HEK293T (cell line): Measurements from ENCODE around the gene KCNK7.

ENCODE experiments used
- CTCF ChIA-PET: fragments of 350-600 bp; formaldehyde crosslinking; extraction: SDS; loops from one replicate; lab custom pipeline; 2021; ENCODE audit warnings: antibody characterized with exemption, inconsistent platforms; lab: Yijun Ruan, JAX
- POLR2A ChIA-PET: fragments of 350-600 bp; formaldehyde crosslinking; extraction: SDS; loops from one replicate; lab custom pipeline; 2020; ENCODE audit warnings: antibody characterized with exemption, inconsistent platforms; lab: Yijun Ruan, JAX
- DNase-seq: peaks from one replicate; pipeline ENCODE4 v3.0.0; 2012; ENCODE audit warnings: mixed read lengths; ENCODE audit errors: extremely low spot score
- ARNT ChIP-seq: fragments of 450-650 bp; IDR thresholded peaks from 2 replicates; pipeline ENCODE4 v1.6.1; 2017; ENCODE audit warnings: mild to moderate bottlenecking
- BHLHE40 ChIP-seq: fragments of 450-650 bp; IDR thresholded peaks from 2 replicates; pipeline ENCODE4 v1.6.1; 2016; ENCODE audit warnings: mild to moderate bottlenecking, moderate library complexity, borderline replicate concordance
- CTBP1 ChIP-seq: fragments of 450-650 bp; IDR thresholded peaks from 2 replicates; pipeline ENCODE4 v1.6.1; 2016; ENCODE audit warnings: borderline replicate concordance
- ELF4 ChIP-seq: fragments of 450-650 bp; IDR thresholded peaks from 2 replicates; pipeline ENCODE4 v1.6.1; 2017; ENCODE audit warnings: antibody characterized with exemption
- FOXA1 ChIP-seq: fragments of 450-650 bp; IDR thresholded peaks from 2 replicates; pipeline ENCODE4 v1.6.1; 2016; ENCODE audit warnings: mild to moderate bottlenecking
- FOXK2 ChIP-seq: fragments of 450-650 bp; IDR thresholded peaks from 2 replicates; pipeline ENCODE4 v1.6.1; 2016; ENCODE audit warnings: mild to moderate bottlenecking
- FOXM1 ChIP-seq: fragments of 450-650 bp; IDR thresholded peaks from 2 replicates; pipeline ENCODE4 v1.6.1; 2017; ENCODE audit warnings: mild to moderate bottlenecking, borderline replicate concordance
- HDGF ChIP-seq: fragments of 450-650 bp; IDR thresholded peaks from 2 replicates; pipeline ENCODE4 v1.6.1; 2017; ENCODE audit warnings: antibody characterized with exemption, borderline replicate concordance
- L3MBTL2 ChIP-seq: fragments of 450-650 bp; conservative IDR thresholded peaks from 2 replicates; pipeline ENCODE4 v1.6.1; 2016; ENCODE audit warnings: mild to moderate bottlenecking
- LEF1 ChIP-seq: fragments of 450-650 bp; IDR thresholded peaks from 2 replicates; pipeline ENCODE4 v1.6.1; 2017; ENCODE audit warnings: mild to moderate bottlenecking, borderline replicate concordance
- NFRKB ChIP-seq: fragments of 450-650 bp; IDR thresholded peaks from 2 replicates; pipeline ENCODE4 v1.6.1; 2016; ENCODE audit warnings: mild to moderate bottlenecking, moderate library complexity
- PKNOX1 ChIP-seq: fragments of 450-650 bp; IDR thresholded peaks from 2 replicates; pipeline ENCODE4 v1.6.1; 2016
- SP1 ChIP-seq: fragments of 450-650 bp; IDR thresholded peaks from 2 replicates; pipeline ENCODE4 v1.6.1; 2017
- SUZ12 ChIP-seq: fragments of 450-650 bp; IDR thresholded peaks from 2 replicates; pipeline ENCODE4 v1.6.1; 2016; ENCODE audit warnings: mild to moderate bottlenecking
- TARDBP ChIP-seq: fragments of 450-650 bp; IDR thresholded peaks from 2 replicates; pipeline ENCODE4 v1.6.1; 2016
- ZNF384 ChIP-seq: fragments of 450-650 bp; IDR thresholded peaks from 2 replicates; pipeline ENCODE4 v1.6.1; 2016

The KCNK7 gene

DNA sequence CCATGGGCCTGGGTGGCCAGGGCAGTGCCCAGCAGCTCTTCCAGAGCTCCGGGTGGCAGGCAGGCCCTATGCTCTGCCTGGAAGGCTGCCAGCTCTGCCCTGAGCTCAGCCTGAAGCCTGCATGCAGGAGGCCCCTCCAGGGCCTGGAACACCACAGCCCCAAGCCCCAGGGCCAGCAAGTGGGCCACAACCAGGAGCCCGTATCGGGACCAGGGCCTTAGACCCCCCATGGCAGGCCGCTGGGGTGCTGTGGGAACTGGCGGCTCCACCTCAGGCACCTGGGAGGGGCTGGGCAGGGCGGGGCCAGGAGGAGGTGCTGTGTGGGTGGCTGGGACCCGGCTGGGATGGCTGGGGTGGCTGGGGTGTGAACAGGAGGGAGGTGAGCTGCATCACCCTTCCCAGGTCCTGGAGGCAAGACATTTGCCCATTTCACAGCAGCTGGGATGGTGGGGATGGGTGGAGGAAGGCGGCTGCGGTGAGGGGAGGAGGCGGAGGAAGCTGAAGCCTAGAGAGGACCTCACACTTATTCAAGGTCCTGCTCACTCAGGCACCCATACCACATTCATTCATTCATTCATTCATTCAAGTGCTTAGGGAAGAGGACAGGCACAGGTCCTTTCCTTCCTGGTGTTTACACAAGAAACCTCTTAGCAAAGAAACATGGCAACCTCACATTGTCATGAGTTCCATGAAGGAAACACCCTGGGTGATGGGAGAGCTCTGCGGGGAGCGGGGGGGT, at the start of gene KCNK7:
TSS of gene KCNK7 (minus strand) at position 258 of the 739 bp plus-strand sequence. CDS start at position 230, 28 bp downstream.
- ChIA-PET POLR2A (interaction anchor here (1.0 to 1.5 kb wide), 3 partner anchors 17 to 24 kb away, joined by 3 to 4 read pairs (median 3); partner anchors contain the start of gene PCNX3), CTCF (interaction anchor here (0.7 to 4.3 kb wide), 2 partner anchors 56 to 241 kb away, joined by 3 to 40 read pairs; partner anchors contain the start of gene TIGD3)
- no peak for TF ChIP-seq CTBP1
- no peak for TF ChIP-seq L3MBTL2
- TF ChIP-seq FOXM1: no peak
- TF ChIP-seq FOXK2: no peak
- no peak for TF ChIP-seq TARDBP
- no peak for TF ChIP-seq BHLHE40
- TF ChIP-seq ELF4: no peak
- no peak for TF ChIP-seq SUZ12
- TF ChIP-seq FOXA1: no peak
- TF ChIP-seq HDGF: no peak
- TF ChIP-seq ZNF384: no peak
- no peak for TF ChIP-seq SP1
- TF ChIP-seq LEF1: no peak
- no peak for TF ChIP-seq PKNOX1
- no peak for TF ChIP-seq ARNT
- TF ChIP-seq NFRKB: no peak
- no peak for DNase-seq

- no peak for DNase-seq
- ChIA-PET POLR2A (no interaction called here), CTCF (no interaction called here)
- TF ChIP-seq FOXA1 (no peak), NFRKB (no peak)
These were observed 49.2 kb upstream of the KCNK7 start for GRCh38 chr11:65644837-65645236.

GRCh38 chr11:65643971-65644370, 48.4 kb upstream of the KCNK7 start:
- ChIA-PET POLR2A (interaction anchor here (1.1 to 1.6 kb wide), 2 partner anchors 12 to 215 kb away, joined by 3 to 4 read pairs; no protein-coding TSS in a partner anchor), CTCF (no interaction called here)
- DNase-seq: no peak
- TF ChIP-seq L3MBTL2: no peak
- no peak for TF ChIP-seq BHLHE40
- no peak for TF ChIP-seq ELF4
- no peak for TF ChIP-seq TARDBP
- TF ChIP-seq NFRKB: no peak
- no peak for TF ChIP-seq PKNOX1
- TF ChIP-seq ARNT: no peak

DNA sequence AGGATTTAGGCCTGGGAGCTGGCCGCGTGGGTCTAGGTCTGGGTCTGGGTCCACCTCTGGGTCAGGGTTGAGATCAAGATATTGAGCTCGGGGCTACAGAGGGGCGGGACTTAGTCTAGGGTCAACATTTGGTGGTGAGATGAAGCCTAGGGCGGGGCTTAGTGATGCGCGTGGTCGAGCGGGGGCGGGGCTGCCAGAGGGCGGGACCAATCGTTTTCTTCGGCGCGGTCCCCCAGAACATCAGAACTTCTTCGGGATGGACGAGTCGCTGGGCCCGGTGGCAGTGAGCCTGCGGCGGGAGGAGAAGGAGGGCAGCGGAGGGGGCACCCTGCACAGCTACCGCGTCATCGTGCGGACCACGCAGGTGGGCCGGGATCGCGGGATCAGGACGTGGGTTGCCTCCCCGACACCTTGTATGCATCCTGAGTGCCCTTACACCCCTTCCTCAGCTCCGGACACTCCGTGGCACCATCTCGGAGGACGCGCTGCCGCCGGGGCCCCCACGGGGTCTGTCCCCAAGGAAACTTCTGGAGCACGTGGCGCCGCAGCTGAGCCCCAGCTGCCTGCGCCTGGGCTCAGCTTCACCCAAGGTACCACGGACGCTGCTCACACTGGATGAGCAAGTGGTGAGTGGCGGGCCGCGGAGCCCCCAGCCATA, 46.5 kb upstream of the KCNK7 start:
- ChIA-PET CTCF (no interaction called here), POLR2A (interaction anchor here (1.1 to 1.6 kb wide), 3 partner anchors 11 to 27 kb away, joined by 5 to 6 read pairs (median 5); partner anchors contain the start of genes PCNX3 and RELA)
- TF ChIP-seq PKNOX1: no peak
- TF ChIP-seq SP1: no peak
- no peak for TF ChIP-seq L3MBTL2
- no peak for TF ChIP-seq CTBP1
- DNase-seq: no peak

DNA sequence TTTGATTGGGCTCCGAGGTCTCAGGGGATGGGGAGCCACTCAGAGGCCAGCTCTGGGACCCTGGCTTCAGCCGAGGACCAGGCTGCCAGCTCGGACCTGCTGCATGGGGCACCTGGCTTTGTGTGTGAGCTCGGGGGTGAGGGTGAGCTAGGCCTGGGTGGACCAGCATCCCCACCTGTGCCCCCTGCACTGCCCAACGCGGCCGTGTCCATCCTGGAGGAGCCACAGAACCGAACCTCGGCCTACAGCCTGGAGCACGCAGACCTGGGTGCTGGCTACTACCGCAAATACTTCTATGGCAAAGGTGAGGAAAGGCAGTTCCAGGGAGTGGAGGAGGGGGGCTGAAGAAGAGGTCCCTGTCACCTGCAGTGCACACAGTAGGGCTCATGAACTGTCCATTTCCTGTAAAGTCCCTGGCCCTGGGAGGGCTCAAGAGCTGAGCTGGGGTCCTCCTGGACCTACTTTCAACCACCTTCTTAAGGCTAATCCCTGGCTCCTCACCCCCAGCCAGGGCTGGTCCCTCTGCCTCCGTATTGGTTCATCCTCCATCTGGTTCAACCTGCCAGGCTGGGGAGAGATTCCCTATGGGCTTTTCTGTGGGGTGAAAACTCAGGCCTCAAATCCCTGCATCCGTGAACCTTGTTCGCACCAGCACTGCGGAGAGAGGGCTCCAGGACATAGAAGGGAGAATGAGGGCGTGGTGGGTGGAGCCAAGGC, 45.9 kb upstream of the KCNK7 start:
- no peak for DNase-seq
- CTCF ChIA-PET: no interaction called here
- POLR2A ChIA-PET: interaction anchor here (1.3 to 1.6 kb wide), 2 partner anchors 12 to 21 kb away, joined by 5 to 6 read pairs; partner anchors contain the start of gene RELA
- no peak for TF ChIP-seq CTBP1
- TF ChIP-seq FOXK2: no peak
- no peak for TF ChIP-seq TARDBP
- TF ChIP-seq SP1: no peak
- TF ChIP-seq HDGF: no peak
- no peak for TF ChIP-seq ARNT
- TF ChIP-seq ZNF384: no peak
- TF ChIP-seq SUZ12: no peak
- no peak for TF ChIP-seq FOXA1
- no peak for TF ChIP-seq BHLHE40
- TF ChIP-seq LEF1: no peak
- TF ChIP-seq L3MBTL2: no peak
- TF ChIP-seq NFRKB: no peak
- TF ChIP-seq PKNOX1: no peak
- no peak for TF ChIP-seq FOXM1
- no peak for TF ChIP-seq ELF4
